ENCODE measurements around the gene SLC22A7. TPM values are rescaled to one million over a fixed set of nuclear protein-coding genes. Genes with fewer than 3 reads are reported as not detected.
"Not testable (repeated sequence)": the region's sequence is repeated elsewhere in the genome, so short reads cannot be mapped to it uniquely, and the experiment has no call there.

Gene SLC22A7
- total RNA-seq, 1 experiment from 2014 or later: not detected

GRCh38 chr6:43294536-43294935 is 3.5 kb upstream of the SLC22A7 start:
- Histone ChIP-seq H3K36me3 (no peaks in the 10 kb centered on the region), H3K27me3 (replicated peaks) (peaks cover 23% of the 10 kb centered on the region), H3K4me3 (no peak overlapping the region), H3K27ac (no peak overlapping the region), H3K9me3 (replicated peaks) (no peaks in the 10 kb centered on the region), H3K4me1 (replicated peaks) (no peaks in the 10 kb centered on the region)
- DNase-seq (ENCODE audit: low read depth in 1 of 2, low spot score in 2 of 2): no peak

- no peak for DNase-seq (ENCODE audit: low read depth in 1 of 2, low spot score in 2 of 2)
- no peaks in the 10 kb centered on the region for H3K4me1 ChIP-seq (replicated peaks)
- H3K27ac ChIP-seq: no peak overlapping the region
- no peak overlapping the region for H3K4me3 ChIP-seq
- H3K27me3 ChIP-seq (replicated peaks): peaks cover 26% of the 10 kb centered on the region
- H3K36me3 ChIP-seq: no peaks in the 10 kb centered on the region
- H3K9me3 ChIP-seq (replicated peaks): no peaks in the 10 kb centered on the region
Measured at GRCh38 chr6:43295456-43295855, 2.6 kb upstream of the SLC22A7 start.

- Histone ChIP-seq H3K4me1 (replicated peaks) (no peaks in the 10 kb centered on the region), H3K27me3 (replicated peaks) (peaks cover 22% of the 10 kb centered on the region), H3K27ac (no peak overlapping the region), H3K9me3 (replicated peaks) (no peaks in the 10 kb centered on the region), H3K4me3 (no peak overlapping the region), H3K36me3 (no peaks in the 10 kb centered on the region)
- no peak for DNase-seq (ENCODE audit: low read depth in 1 of 2, low spot score in 2 of 2)
Measured at GRCh38 chr6:43296780-43297497, 1.1 kb upstream of the SLC22A7 start.

- no peaks in the 10 kb centered on the region for H3K9me3 ChIP-seq (replicated peaks)
- no peaks in the 10 kb centered on the region for H3K36me3 ChIP-seq
- no peak for DNase-seq (ENCODE audit: low read depth in 1 of 2, low spot score in 2 of 2)
- peaks cover 20% of the 10 kb centered on the region for H3K27me3 ChIP-seq (replicated peaks)
- no peak overlapping the region for H3K4me3 ChIP-seq
- H3K27ac ChIP-seq: no peak overlapping the region
- H3K4me1 ChIP-seq (replicated peaks): no peaks in the 10 kb centered on the region
Measured at GRCh38 chr6:43298565-43299337, 691 bp downstream of the SLC22A7 start.

GRCh38 chr6:43299338-43300293 is 1.6 kb downstream of the SLC22A7 start:
- Histone ChIP-seq H3K27me3 (replicated peaks) (peaks cover 20% of the 10 kb centered on the region), H3K4me3 (no peak overlapping the region), H3K9me3 (replicated peaks) (no peaks in the 10 kb centered on the region), H3K27ac (no peak overlapping the region), H3K4me1 (replicated peaks) (no peaks in the 10 kb centered on the region), H3K36me3 (no peaks in the 10 kb centered on the region)
- no peak for DNase-seq (ENCODE audit: low read depth in 1 of 2, low spot score in 2 of 2)

GRCh38 chr6:43301081-43301870 is 3.2 kb downstream of the SLC22A7 start:
- Histone ChIP-seq H3K27me3 (replicated peaks) (peaks cover 20% of the 10 kb centered on the region), H3K27ac (no peak overlapping the region), H3K9me3 (replicated peaks) (no peaks in the 10 kb centered on the region), H3K4me3 (no peak overlapping the region), H3K36me3 (no peaks in the 10 kb centered on the region), H3K4me1 (replicated peaks) (no peaks in the 10 kb centered on the region)
- no peak for DNase-seq (ENCODE audit: low read depth in 1 of 2, low spot score in 2 of 2)

GRCh38 chr6:43302126-43302525 is 4.1 kb downstream of the SLC22A7 start:
- DNase-seq (ENCODE audit: low read depth in 1 of 2, low spot score in 2 of 2): no peak
- Histone ChIP-seq H3K4me1 (replicated peaks) (no peaks in the 10 kb centered on the region), H3K36me3 (no peaks in the 10 kb centered on the region), H3K27ac (no peak overlapping the region), H3K9me3 (replicated peaks) (no peaks in the 10 kb centered on the region), H3K4me3 (no peak overlapping the region), H3K27me3 (replicated peaks) (peaks cover 14% of the 10 kb centered on the region)

GRCh38 chr6:43303006-43303405 is 4.9 kb downstream of the SLC22A7 start:
- H3K27me3 ChIP-seq (replicated peaks): peaks cover 13% of the 10 kb centered on the region
- not testable (repeated sequence) for H3K9me3 ChIP-seq (replicated peaks); H3K27ac ChIP-seq; H3K36me3 ChIP-seq; DNase-seq (ENCODE audit: low read depth in 1 of 2, low spot score in 2 of 2); H3K4me3 ChIP-seq; H3K4me1 ChIP-seq (replicated peaks)

- H3K36me3 ChIP-seq: no peaks in the 10 kb centered on the region
- H3K4me1 ChIP-seq (replicated peaks): no peaks in the 10 kb centered on the region; the same call in 1 of the 2 replicates
- no peak for DNase-seq (ENCODE audit: low read depth in 1 of 2, low spot score in 2 of 2)
- no peak overlapping the region for H3K27ac ChIP-seq
- no peak overlapping the region for H3K4me3 ChIP-seq
- H3K27me3 ChIP-seq (replicated peaks): peaks cover 12% of the 10 kb centered on the region
- H3K9me3 ChIP-seq (replicated peaks): no peaks in the 10 kb centered on the region
Measured at GRCh38 chr6:43303751-43304331, 5.8 kb downstream of the SLC22A7 start.

GRCh38 chr6:43304361-43304760 is 6.3 kb downstream of the SLC22A7 start:
- Histone ChIP-seq H3K27ac (no peak overlapping the region), H3K4me1 (replicated peaks) (no peaks in the 10 kb centered on the region; the same call in 1 of the 2 replicates), H3K36me3 (no peaks in the 10 kb centered on the region), H3K4me3 (no peak overlapping the region), H3K9me3 (replicated peaks) (no peaks in the 10 kb centered on the region), H3K27me3 (replicated peaks) (peaks cover 12% of the 10 kb centered on the region)
- DNase-seq (ENCODE audit: low read depth in 1 of 2, low spot score in 2 of 2): no peak

- Histone ChIP-seq H3K27me3 (replicated peaks) (peaks cover 11% of the 10 kb centered on the region), H3K27ac (no peak overlapping the region), H3K4me3 (no peak overlapping the region), H3K36me3 (no peaks in the 10 kb centered on the region), H3K4me1 (replicated peaks) (no peaks in the 10 kb centered on the region; the same call in 1 of the 2 replicates), H3K9me3 (replicated peaks) (no peaks in the 10 kb centered on the region)
- DNase-seq (ENCODE audit: low read depth in 1 of 2, low spot score in 2 of 2): no peak
Measured at GRCh38 chr6:43304882-43305281, 6.8 kb downstream of the SLC22A7 start.

- no peak for DNase-seq (ENCODE audit: low read depth in 1 of 2, low spot score in 2 of 2)
- no peaks in the 10 kb centered on the region for H3K36me3 ChIP-seq
- H3K9me3 ChIP-seq (replicated peaks): no peaks in the 10 kb centered on the region
- peaks cover 18% of the 10 kb centered on the region for H3K27me3 ChIP-seq (replicated peaks)
- no peaks in the 10 kb centered on the region; the same call in 1 of the 2 replicates for H3K4me1 ChIP-seq (replicated peaks)
- H3K27ac ChIP-seq: no peak overlapping the region
- H3K4me3 ChIP-seq: no peak overlapping the region
Measured at GRCh38 chr6:43306086-43306485, 8.0 kb downstream of the SLC22A7 start.
